ENCODE measurements around the gene SLC36A1. TPM values are rescaled to one million over a fixed set of nuclear protein-coding genes. Genes with fewer than 3 reads are reported as not detected.

Gene SLC36A1
- total RNA-seq, 6 donors from 2014 or later = 9.5 to 49.2 (median 12.9) TPM

DNA sequence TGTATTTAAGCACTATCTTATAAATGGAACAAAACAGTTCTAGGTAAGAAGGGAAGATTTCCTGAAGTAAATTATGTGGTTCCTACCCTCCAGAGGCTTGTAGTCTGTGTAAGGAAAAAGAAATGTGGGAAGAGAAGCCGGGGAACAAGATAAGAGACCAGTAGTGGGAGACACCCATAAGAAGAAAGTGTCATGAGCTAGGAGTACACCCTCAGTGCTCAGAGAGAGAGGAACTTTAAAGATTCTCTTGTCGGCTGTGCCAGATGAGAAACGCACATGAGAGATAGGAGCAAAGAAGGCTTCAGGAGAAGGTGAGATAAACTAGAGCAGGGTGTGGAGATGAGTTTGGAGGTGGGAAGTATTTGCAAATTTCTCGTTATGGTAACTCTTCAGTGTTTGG is 18.1 kb downstream of the SLC36A1 start:
- Histone ChIP-seq H3K9me3 (no peaks in the 10 kb centered on the region), H3K36me3 (peaks cover 5 to 66% (median 21%) of the 10 kb centered on the region in 4 donors), H3K27me3 (no peaks in the 10 kb centered on the region), H3K27ac (no peak overlapping the region), H3K4me1 (peaks cover 0 to 7% (median 0%) of the 10 kb centered on the region in 4 donors), H3K4me3 (no peak overlapping the region)
- TF ChIP-seq EP300 (IDR thresholded peaks at IDR 0.05) = no peak
- TF ChIP-seq, protein P1, sequence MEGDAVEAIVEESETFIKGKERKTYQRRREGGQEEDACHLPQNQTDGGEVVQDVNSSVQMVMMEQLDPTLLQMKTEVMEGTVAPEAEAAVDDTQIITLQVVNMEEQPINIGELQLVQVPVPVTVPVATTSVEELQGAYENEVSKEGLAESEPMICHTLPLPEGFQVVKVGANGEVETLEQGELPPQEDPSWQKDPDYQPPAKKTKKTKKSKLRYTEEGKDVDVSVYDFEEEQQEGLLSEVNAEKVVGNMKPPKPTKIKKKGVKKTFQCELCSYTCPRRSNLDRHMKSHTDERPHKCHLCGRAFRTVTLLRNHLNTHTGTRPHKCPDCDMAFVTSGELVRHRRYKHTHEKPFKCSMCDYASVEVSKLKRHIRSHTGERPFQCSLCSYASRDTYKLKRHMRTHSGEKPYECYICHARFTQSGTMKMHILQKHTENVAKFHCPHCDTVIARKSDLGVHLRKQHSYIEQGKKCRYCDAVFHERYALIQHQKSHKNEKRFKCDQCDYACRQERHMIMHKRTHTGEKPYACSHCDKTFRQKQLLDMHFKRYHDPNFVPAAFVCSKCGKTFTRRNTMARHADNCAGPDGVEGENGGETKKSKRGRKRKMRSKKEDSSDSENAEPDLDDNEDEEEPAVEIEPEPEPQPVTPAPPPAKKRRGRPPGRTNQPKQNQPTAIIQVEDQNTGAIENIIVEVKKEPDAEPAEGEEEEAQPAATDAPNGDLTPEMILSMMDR (IDR thresholded peaks at IDR 0.05) = no peak
- TF ChIP-seq POLR2AphosphoS5 (IDR thresholded peaks at IDR 0.05) = no peak
- TF ChIP-seq POLR2A (IDR thresholded peaks at IDR 0.05) = no peak
- ATAC-seq (ENCODE audit: low FRiP score in 2 of 2) (no peak), DNase-seq (no peak)
- WGBS, 2 donors = 91 to 95% methylated on average over 4 of the region's 4 CpGs

DNA sequence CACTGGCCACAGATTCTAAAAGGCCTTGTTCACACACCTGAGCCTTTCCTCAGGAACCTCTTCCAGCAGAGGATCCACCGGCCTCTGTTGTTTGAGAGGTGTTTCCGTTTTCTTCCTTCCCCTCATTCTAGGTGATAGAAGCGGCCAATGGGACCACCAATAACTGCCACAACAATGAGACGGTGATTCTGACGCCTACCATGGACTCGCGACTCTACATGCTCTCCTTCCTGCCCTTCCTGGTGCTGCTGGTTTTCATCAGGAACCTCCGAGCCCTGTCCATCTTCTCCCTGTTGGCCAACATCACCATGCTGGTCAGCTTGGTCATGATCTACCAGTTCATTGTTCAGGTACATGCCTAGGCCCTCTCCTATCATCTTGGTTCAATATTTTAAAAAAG is 20.2 kb downstream of the SLC36A1 start:
- peaks cover 0 to 7% (median 0%) of the 10 kb centered on the region in 4 donors for H3K4me1 ChIP-seq

DNA sequence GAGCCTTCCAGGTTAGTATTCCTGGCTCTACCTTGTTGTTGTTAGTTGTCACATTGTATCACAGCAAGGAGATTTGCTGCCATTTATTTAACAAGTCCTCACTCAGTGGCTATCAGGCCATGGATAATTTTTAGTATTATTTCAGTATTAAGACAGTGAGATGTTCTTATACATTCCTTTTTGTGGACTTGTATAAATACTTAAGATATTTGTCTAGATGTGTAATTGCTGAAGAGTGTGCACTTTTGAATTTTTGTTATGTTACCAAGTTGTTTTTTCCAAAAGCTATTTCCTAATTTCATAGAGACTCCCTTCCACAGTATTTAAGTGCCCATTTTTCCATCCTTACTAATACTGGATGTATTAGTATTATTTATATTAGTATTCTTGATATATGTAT is 22.0 kb downstream of the SLC36A1 start:
- H3K4me3 ChIP-seq = no peak overlapping the region
- no peak overlapping the region for H3K27ac ChIP-seq
- H3K36me3 ChIP-seq = peaks cover 5 to 61% (median 18%) of the 10 kb centered on the region in 4 donors
- no peaks in the 10 kb centered on the region for H3K9me3 ChIP-seq
- no peak for TF ChIP-seq POLR2AphosphoS5 (IDR thresholded peaks at IDR 0.05)
- ATAC-seq (ENCODE audit: low FRiP score in 2 of 2) = no peak
- H3K4me1 ChIP-seq = peaks cover 0 to 7% (median 0%) of the 10 kb centered on the region in 4 donors
- H3K27me3 ChIP-seq = no peaks in the 10 kb centered on the region
- DNase-seq = no peak

More for the DNA sequence above, 20.2 kb downstream of the SLC36A1 start:
- DNase-seq (no peak), ATAC-seq (ENCODE audit: low FRiP score in 2 of 2) (no peak)
- Histone ChIP-seq H3K9me3 (no peaks in the 10 kb centered on the region), H3K27ac (no peak overlapping the region), H3K36me3 (peaks cover 5 to 70% (median 24%) of the 10 kb centered on the region in 4 donors), H3K27me3 (no peaks in the 10 kb centered on the region), H3K4me3 (no peak overlapping the region)
- 98% methylated on average over 7 to 8 of the region's 8 CpGs for WGBS, 2 donors
- TF ChIP-seq EP300 (IDR thresholded peaks at IDR 0.05) = no peak
- TF ChIP-seq POLR2A (IDR thresholded peaks at IDR 0.05) = no peak
- TF ChIP-seq, protein P1 (IDR thresholded peaks at IDR 0.05) = no peak

DNA sequence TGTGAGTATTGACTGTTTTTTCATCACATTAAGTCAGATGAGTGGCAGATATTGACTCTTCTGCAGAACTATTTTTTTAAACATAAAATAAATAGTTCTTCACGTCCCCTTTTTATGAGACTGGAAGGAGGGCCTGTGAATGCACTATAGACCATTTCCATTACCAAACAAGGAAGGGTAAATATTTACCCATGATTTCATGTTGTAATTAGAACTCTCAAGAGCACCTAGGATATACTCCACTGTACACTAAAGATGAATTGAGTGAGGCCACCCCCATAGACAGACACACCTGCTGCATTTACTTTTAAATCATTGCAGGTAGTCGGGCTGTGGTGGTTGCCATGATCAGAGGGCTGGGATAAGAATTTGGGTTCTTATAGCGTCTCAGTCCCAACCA is 22.6 kb downstream of the SLC36A1 start:
- H3K4me3 ChIP-seq = no peak overlapping the region

DNA sequence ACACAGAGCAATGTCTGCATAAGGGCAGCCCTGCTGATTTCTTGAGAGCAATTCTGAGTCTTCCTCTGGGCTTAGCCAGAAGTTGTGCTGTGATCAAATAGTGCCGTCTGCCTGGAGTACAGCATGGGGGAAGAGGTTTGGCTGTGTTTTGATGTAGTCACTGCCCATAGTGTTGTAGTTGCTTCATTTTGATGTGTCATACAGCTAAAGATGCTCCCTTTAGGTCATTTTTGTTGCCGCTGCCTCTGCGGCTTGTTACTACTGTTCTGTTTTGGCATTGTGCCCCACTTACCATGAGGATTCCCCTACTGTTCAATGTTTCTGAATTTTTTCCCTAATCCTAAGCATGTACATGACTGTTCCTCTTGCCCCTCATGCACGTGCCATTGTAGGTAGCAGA is 23.0 kb downstream of the SLC36A1 start:
- TF ChIP-seq, protein P1 (IDR thresholded peaks at IDR 0.05) = no peak
- TF ChIP-seq EP300 (IDR thresholded peaks at IDR 0.05) = no peak
- TF ChIP-seq POLR2AphosphoS5 (IDR thresholded peaks at IDR 0.05) = no peak
- TF ChIP-seq POLR2A (IDR thresholded peaks at IDR 0.05) = no peak
- ATAC-seq (ENCODE audit: low FRiP score in 2 of 2) (peak in 1 of 2 donors; percentile 14), DNase-seq (no peak)
- Histone ChIP-seq H3K27me3 (no peaks in the 10 kb centered on the region), H3K4me3 (no peak overlapping the region), H3K9me3 (no peaks in the 10 kb centered on the region), H3K4me1 (peaks cover 0 to 7% (median 0%) of the 10 kb centered on the region in 4 donors), H3K36me3 (peaks cover 5 to 59% (median 14%) of the 10 kb centered on the region in 4 donors), H3K27ac (no peak overlapping the region)
- WGBS, 2 donors = 81 to 87% methylated on average over 4 of the region's 4 CpGs

More for the DNA sequence above, 22.6 kb downstream of the SLC36A1 start:
- H3K9me3 ChIP-seq = no peaks in the 10 kb centered on the region
- 58 to 74% methylated on average over 2 to 3 of the region's 3 CpGs for WGBS, 2 donors
- no peak for DNase-seq
- ATAC-seq (ENCODE audit: low FRiP score in 2 of 2) = no peak
- TF ChIP-seq POLR2AphosphoS5 (IDR thresholded peaks at IDR 0.05) (no peak), EP300 (IDR thresholded peaks at IDR 0.05) (no peak), POLR2A (IDR thresholded peaks at IDR 0.05) (no peak)
- TF ChIP-seq, protein P1 (IDR thresholded peaks at IDR 0.05) = no peak
- no peaks in the 10 kb centered on the region for H3K27me3 ChIP-seq
- peaks cover 0 to 7% (median 0%) of the 10 kb centered on the region in 4 donors for H3K4me1 ChIP-seq
- H3K27ac ChIP-seq = no peak overlapping the region
- H3K36me3 ChIP-seq = peaks cover 5 to 61% (median 15%) of the 10 kb centered on the region in 4 donors
